HG02798 (cell line): ENCODE results near the gene GEMIN5.

Experiments used
- ATAC-seq: cut with Tn5 transposase; IDR thresholded peaks from one replicate; pipeline ENCODE4 v1.9.1; 2021; ENCODE audit warnings: mild to moderate bottlenecking; ENCODE audit not compliant: unreplicated experiment, poor library complexity

Gene GEMIN5

GRCh38 chr5:154892369-154892771, 45.6 kb downstream of the GEMIN5 start:
- no peak for ATAC-seq

- ATAC-seq = no peak
Observed at GRCh38 chr5:154885439-154885838, 52.6 kb downstream of the GEMIN5 start.

GRCh38 chr5:154884424-154884823, 53.6 kb downstream of the GEMIN5 start:
- no peak for ATAC-seq

GRCh38 chr5:154881986-154882385, 56.0 kb downstream of the GEMIN5 start:
- no peak for ATAC-seq

GRCh38 chr5:154878642-154879335, 59.2 kb downstream of the GEMIN5 start:
- ATAC-seq = no peak

GRCh38 chr5:154873791-154874331, 64.2 kb downstream of the GEMIN5 start:
- no peak for ATAC-seq

- no peak for ATAC-seq
Observed at GRCh38 chr5:154871734-154872133, 66.3 kb downstream of the GEMIN5 start.

- ATAC-seq = no peak
Observed at GRCh38 chr5:154868702-154869101, 69.3 kb downstream of the GEMIN5 start.

- ATAC-seq = no peak
Observed at GRCh38 chr5:154866841-154867240, 71.2 kb downstream of the GEMIN5 start.

- no peak for ATAC-seq
Observed at GRCh38 chr5:154865466-154866184, 72.4 kb downstream of the GEMIN5 start.

- ATAC-seq = no peak
Observed at GRCh38 chr5:154863291-154864080, 74.5 kb downstream of the GEMIN5 start.

- no peak for ATAC-seq
Observed at GRCh38 chr5:154862766-154863165, 75.2 kb downstream of the GEMIN5 start.

- ATAC-seq = no peak
Observed at GRCh38 chr5:154861946-154862345, 76.1 kb downstream of the GEMIN5 start.

- no peak for ATAC-seq
Observed at GRCh38 chr5:154860765-154861164, 77.2 kb downstream of the GEMIN5 start.

- no peak for ATAC-seq
Observed at GRCh38 chr5:154860123-154860522, 77.9 kb downstream of the GEMIN5 start.

GRCh38 chr5:154858972-154859871, 78.8 kb downstream of the GEMIN5 start:
- no peak for ATAC-seq

- ATAC-seq = peak; percentile 84
Observed at GRCh38 chr5:154858297-154858971, 79.6 kb downstream of the GEMIN5 start, which contains the start of gene CNOT8. CNOT8 (plus strand) TSS chr5:154858627; CDS start chr5:154863279, 4,652 bp downstream.

GRCh38 chr5:154857530-154858296, 80.3 kb downstream of the GEMIN5 start:
- ATAC-seq = peak; percentile 66
